ENCODE measurements around the gene GPC5.
"Not testable (repeated sequence)": the region's sequence is repeated elsewhere in the genome, so short reads cannot be mapped to it uniquely, and the experiment has no call there.

GPC5 gene

DNA sequence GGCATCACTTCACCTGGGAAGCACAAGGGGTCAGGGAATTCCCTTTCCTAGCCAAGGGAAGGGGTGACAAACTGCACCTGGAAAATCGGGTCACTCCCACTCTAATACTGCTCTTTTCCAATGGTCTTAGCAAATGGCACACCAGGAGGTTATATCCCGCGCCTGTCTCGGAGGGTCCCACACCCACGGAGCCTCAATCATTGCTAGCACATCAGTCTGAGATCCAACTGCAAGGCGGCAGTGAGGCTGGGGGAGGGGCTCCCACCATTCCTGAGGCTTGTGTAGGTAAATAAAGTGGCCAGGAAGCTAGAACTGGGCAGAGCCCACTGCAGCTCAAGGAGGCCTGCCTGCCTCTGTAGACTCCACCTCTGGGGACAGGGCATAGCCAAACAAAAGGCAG is 1118.5 kb downstream of the GPC5 start:
- FAIRE-seq: not testable (repeated sequence)

GRCh38 chr13:92518622-92519021 is 1120.2 kb downstream of the GPC5 start:
- FAIRE-seq: not testable (repeated sequence)

- FAIRE-seq: no peak
These were observed 1131.9 kb downstream of the GPC5 start for GRCh38 chr13:92530364-92530763.

- FAIRE-seq: no peak
These were observed 1137.0 kb downstream of the GPC5 start for GRCh38 chr13:92535222-92536006.

- FAIRE-seq: no peak
These were observed 1139.0 kb downstream of the GPC5 start for GRCh38 chr13:92537471-92537870.

DNA sequence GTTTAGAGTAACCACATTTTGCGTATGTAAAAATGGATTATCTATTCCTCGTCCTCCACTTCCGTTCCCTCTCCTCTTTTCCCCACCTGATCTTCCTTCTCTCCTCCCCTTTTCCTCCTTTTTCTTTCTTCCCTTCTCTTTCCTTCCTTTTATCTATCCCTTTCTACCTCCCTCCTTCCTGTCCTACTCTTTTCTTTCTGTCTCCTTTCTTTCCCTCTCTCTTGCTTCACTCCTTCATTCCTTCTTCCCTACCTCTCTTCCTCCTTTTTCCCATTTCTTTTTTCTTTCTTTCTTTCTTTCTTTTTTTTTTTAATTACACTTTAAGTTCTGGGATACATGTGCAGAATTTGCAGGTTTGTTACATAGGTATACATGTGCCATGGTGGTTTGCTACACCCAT is 1139.7 kb downstream of the GPC5 start:
- FAIRE-seq: no peak

- FAIRE-seq: not testable (repeated sequence)
These were observed 1140.7 kb downstream of the GPC5 start for GRCh38 chr13:92539148-92539547.

- FAIRE-seq: no peak
These were observed 1148.8 kb downstream of the GPC5 start for GRCh38 chr13:92547266-92547665.

GRCh38 chr13:92549276-92549675 is 1150.9 kb downstream of the GPC5 start:
- FAIRE-seq: no peak

GRCh38 chr13:92553470-92554114 is 1155.2 kb downstream of the GPC5 start:
- FAIRE-seq: no peak

DNA sequence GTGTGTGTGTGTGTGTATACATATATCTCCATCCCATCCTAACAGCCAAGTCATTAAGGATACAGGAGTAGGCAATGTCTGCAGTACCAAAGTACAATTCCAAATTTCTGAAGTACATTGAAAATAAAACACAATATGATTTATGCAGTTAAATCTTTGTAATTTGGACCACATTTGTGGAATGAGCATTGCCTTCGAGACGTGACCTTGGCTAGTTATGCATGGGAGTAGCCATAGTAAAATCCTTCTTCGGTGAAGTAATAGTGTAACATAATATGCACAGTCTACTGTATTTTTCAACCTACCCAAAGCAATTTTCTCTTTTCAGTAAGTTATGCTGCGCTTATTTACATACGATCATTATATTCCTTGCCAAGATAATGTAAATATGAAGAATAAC is 1162.5 kb downstream of the GPC5 start:
- no peak for FAIRE-seq

DNA sequence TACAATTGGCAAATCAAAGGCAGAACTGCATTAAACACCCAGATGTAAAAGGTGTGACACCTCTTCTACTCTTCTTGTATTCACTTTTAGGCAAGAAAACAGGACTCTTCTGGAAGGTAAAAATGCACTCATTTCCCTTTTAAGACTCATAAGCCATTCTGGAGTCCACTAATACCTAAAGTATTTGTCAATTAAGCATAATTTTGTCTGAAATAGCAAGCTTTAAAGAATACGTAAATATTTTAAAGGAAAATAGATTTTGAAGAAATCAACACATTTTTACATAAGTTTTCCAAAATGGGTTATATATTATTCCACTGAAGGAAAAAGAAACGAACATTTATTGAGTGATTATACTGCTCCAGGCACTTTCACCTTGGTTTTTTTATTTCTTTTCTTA is 1166.5 kb downstream of the GPC5 start:
- no peak for FAIRE-seq

DNA sequence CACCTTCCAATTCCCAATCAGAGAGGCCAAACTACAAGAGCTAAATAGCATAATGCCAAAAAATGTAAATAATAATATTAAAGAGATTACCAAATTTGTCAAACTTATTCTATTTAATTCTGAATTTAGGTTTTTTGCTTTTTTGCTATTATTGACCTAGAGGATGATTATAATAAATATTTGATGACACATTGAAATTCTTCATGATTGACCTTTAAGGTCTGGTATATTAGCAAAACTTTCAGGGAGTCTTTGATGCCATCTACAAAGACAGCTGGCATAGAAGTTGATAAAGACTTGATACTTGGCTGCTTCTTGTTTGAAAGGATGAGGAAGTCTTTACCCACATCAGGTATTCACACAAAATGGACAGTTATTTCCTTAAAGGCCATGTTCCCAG is 1168.3 kb downstream of the GPC5 start:
- no peak for FAIRE-seq

DNA sequence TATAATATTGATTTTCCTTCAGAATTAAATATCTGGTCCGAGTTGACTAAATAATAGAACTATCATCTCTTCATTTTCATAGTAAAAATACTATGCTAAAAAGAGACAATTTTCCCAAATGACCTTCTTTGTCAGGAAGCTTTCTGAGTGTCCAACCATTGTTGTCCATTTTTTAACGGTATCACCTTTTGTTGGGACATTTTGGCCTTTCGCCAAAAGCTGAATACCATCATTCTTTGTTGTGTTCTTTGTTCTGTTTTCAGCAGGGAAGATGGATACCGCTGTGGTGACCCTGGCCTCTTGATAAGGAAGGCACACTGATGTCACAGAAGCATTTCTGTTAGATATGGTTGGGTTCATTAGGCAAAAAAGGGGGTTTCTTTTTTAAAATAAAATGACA is 1173.8 kb downstream of the GPC5 start:
- no peak for FAIRE-seq

DNA sequence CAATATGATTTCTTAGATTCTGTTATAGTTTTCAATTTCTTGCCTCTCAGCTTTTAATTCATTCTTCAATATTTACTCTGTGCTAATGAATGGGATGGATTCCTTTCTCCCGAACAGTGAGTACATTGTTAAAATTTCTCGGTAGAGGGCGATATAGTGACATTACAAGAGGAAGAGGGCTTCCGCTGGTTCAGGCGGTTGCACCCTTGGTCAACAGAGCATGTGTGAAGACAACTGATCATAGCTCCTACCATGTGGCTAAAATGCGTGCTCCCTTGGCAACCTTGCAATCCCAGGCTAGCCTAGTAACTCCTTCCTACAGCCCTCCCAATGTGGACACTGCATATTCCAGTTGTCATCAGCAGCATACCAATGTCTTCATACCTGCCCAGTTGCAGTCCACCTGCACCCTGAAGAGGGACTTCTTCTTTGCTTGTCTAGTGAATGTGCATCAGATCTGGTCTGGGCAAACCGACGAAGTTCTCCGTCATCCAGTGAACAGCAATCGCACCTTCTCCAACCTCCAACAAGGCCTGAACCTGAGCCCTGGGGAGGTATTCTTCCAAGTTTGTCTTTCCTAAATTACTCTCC is 1175.1 kb downstream of the GPC5 start:
- peak; percentile 30 for FAIRE-seq

DNA sequence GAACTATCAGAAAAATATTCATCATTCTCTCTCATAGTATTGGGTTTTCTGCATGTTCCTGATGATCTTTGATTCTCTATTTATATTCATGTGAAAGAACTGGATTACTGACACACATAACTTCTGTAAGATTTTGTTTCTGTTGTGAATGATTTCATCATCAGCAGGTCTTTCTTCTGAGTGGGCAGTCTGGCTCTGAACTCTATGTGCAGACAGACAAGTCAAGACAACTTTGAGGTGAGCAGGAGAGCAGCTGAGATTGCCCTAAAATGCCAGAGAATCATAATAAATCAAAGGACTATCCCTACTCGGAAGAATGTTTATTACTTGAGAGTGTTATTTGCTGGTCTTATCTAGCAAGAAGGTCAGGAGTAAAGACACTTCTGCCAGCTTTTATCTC is 1176.1 kb downstream of the GPC5 start:
- FAIRE-seq: no peak

- no peak for FAIRE-seq
These were observed 1177.4 kb downstream of the GPC5 start for GRCh38 chr13:92575777-92576176.

- no peak for FAIRE-seq
These were observed 1179.9 kb downstream of the GPC5 start for GRCh38 chr13:92578358-92578757.

GRCh38 chr13:92589955-92590354 is 1191.5 kb downstream of the GPC5 start:
- FAIRE-seq: no peak

- FAIRE-seq: no peak
These were observed 1192.1 kb downstream of the GPC5 start for GRCh38 chr13:92590503-92590908.

DNA sequence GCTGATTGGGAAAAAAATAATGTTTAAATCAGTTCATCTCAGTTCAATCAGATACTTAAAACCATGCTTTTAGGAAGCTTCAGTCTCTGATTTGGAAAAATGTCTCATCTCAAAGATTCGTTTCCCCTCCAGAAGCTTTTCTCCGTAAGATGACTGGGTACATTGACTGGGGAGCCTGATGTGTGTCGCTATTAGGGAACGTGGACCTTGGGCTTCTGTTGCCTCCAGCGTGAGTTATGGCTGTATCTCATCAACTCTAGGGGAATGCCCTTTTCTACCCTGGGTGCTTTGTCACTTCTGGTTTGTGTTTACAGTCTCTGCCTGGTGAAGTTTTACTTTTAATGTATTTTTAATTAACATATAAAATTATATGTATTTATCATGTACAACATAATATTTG is 1192.7 kb downstream of the GPC5 start:
- FAIRE-seq: no peak

DNA sequence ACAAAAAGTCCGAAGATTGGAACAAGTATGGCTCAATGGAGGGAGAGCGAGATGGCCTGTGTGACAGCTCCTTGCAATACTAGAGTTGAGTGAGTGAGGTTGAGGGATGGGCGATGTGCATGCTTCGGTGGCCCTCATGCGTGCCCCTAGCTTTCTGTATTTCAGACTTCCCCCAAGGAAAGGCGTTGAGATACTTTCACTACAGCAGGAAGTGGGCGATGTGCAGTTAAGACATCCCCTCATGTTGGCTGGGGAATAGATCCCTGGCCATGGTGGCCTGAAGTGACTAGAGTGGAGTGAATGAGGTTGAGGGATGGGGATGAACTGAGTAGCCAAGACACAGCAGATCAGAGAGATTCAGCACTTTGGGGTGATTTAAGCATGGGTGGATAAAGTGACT is 1194.3 kb downstream of the GPC5 start:
- no peak for FAIRE-seq

GRCh38 chr13:92602560-92602959 is 1204.1 kb downstream of the GPC5 start:
- no peak for FAIRE-seq

DNA sequence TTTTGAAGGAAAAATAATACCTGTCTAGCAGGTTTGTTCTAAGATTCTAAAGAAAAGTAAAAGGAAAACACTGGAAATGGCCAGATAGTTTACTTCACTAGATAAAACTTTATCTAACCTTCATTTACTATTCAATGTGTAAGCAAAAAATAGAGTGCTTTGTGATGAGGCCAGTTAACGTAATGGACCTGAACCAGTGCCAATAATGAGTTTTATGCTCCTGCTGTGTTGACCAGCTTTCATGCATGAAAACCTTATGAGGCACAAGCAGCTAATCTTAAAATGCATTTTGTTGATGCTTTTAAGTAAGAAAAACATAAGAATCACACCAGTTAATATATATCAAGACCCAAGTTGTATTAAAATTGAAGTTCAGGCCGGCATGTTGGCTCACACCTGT is 1211.0 kb downstream of the GPC5 start:
- FAIRE-seq: no peak

All from islet of Langerhans (tissue), 1 donor.